H1 (cell line): Measurements from ENCODE around the gene SLC24A4. TPM values are rescaled to one million over a fixed set of nuclear protein-coding genes. Genes with fewer than 3 reads are reported as not detected.

Experiments used
- CTCF ChIA-PET: fragments of 300-600 bp; sonication (Branson Sonifier 250); formaldehyde crosslinking; loops from one replicate; lab custom pipeline; 2021; ENCODE audit not compliant: partially characterized antibody; lab: Charles Lee
- POLR2A ChIA-PET: fragments of 300-600 bp; sonication (Branson Sonifier 250); formaldehyde crosslinking; loops from one replicate; lab custom pipeline; 2021; ENCODE audit warnings: inconsistent platforms; ENCODE audit not compliant: partially characterized antibody; lab: Charles Lee
- DNase-seq, 2 experiments: peaks; one replicate each; pipeline versions ENCODE4 v3.0.0 to v3.0.0-alpha.2; 2010 to 2022; ENCODE audit warnings: low spot score in 2 of 2, low read depth in 1 of 2, mixed read lengths in 1 of 2
- FAIRE-seq: peaks from 2 replicates; lab custom pipeline; 2011; peaks lifted over from hg19 to GRCh38; lab: Jason Lieb, UNC
- H2AFZ ChIP-seq: 2 replicates; pipeline ENCODE4 v1.8.1; 2012; ENCODE audit warnings: low read length, inconsistent platforms
- H2AK5ac ChIP-seq: 2 replicates; pipeline ENCODE4 v1.6.1; 2013; ENCODE audit warnings: low read depth, low read length
- H2BK120ac ChIP-seq: replicated peaks from 2 replicates; pipeline ENCODE3; 2013; ENCODE audit warnings: low read depth, low read length, inconsistent platforms
- H2BK12ac ChIP-seq: 2 replicates; pipeline ENCODE4 v1.6.1; 2013; ENCODE audit warnings: low read depth, low read length
- H2BK15ac ChIP-seq: 2 replicates; pipeline ENCODE4 v1.6.1; 2013; ENCODE audit warnings: low read length
- H2BK20ac ChIP-seq: 2 replicates; pipeline ENCODE4 v1.6.1; 2013; ENCODE audit warnings: low read length
- H2BK5ac ChIP-seq: 2 replicates; pipeline ENCODE4 v1.6.1; 2013; ENCODE audit warnings: low read depth, low read length
- H3K14ac ChIP-seq: 2 replicates; pipeline ENCODE4 v1.6.1; 2013; ENCODE audit warnings: inconsistent platforms; ENCODE audit not compliant: insufficient read length
- H3K18ac ChIP-seq: 2 replicates; pipeline ENCODE4 v1.6.1; 2013; ENCODE audit warnings: low read length; ENCODE audit errors: extremely low read depth
- H3K23ac ChIP-seq: 2 replicates; pipeline ENCODE4 v1.6.1; 2013; ENCODE audit warnings: inconsistent platforms; ENCODE audit not compliant: insufficient read length
- H3K23me2 ChIP-seq: 2 replicates; pipeline ENCODE4 v1.6.1; 2013; ENCODE audit warnings: low read depth, low read length
- H3K27ac ChIP-seq: 2 replicates; pipeline ENCODE4 v1.6.1; 2011; ENCODE audit warnings: low read depth, low read length, inconsistent platforms
- H3K27me3 ChIP-seq, 4 experiments: replicated peaks in 1 of 4; 1 replicate in 1 of 4; 2 replicates in 3 of 4; pipeline versions ENCODE4 v1.6.1 to v1.8.1; 2011 to 2013; ENCODE audit warnings: low read length in 3 of 4, mild to moderate bottlenecking in 3 of 4, inconsistent platforms in 2 of 4, mixed read lengths in 2 of 4, moderate library complexity in 1 of 4; ENCODE audit not compliant: control insufficient read depth in 3 of 4, insufficient read depth in 3 of 4; ENCODE audit errors: extremely low read depth in 1 of 4
- H3K36me3 ChIP-seq, 4 experiments: 2 replicates each; pipeline versions ENCODE4 v1.6.1 to v1.8.1; 2011 to 2013; ENCODE audit warnings: mild to moderate bottlenecking in 4 of 4, low read length in 3 of 4, moderate library complexity in 2 of 4, control low read depth in 1 of 4, inconsistent platforms in 1 of 4; ENCODE audit not compliant: insufficient read depth in 4 of 4, control insufficient read depth in 2 of 4
- H3K4ac ChIP-seq: replicated peaks from 2 replicates; pipeline ENCODE3; 2013; ENCODE audit warnings: low read length, low read depth, mixed read lengths, inconsistent platforms; ENCODE audit not compliant: insufficient read length
- H3K4me1 ChIP-seq, 4 experiments: replicated peaks in 1 of 4; 1 replicate in 1 of 4; 2 replicates in 3 of 4; pipeline versions ENCODE4 v1.6.1 to v1.8.1; 2011 to 2013; ENCODE audit warnings: low read length in 3 of 4, inconsistent platforms in 2 of 4, mixed read lengths in 1 of 4; ENCODE audit not compliant: insufficient read depth in 4 of 4, control insufficient read depth in 3 of 4
- H3K4me2 ChIP-seq, 2 experiments: 2 replicates each; pipeline versions ENCODE4 v1.6.1 to v1.8.1; 2011 to 2013; ENCODE audit warnings: low read depth in 2 of 2, low read length in 2 of 2, control low read depth in 1 of 2, inconsistent platforms in 1 of 2, mild to moderate bottlenecking in 1 of 2; ENCODE audit not compliant: insufficient read depth in 1 of 2
- H3K4me3 ChIP-seq, 4 experiments: fragments of 200-600, 300-600 bp in 1 of 4; sonication (generic), shearing (Covaris generic), sonication (Bioruptor Twin) in 1 of 4; 2 replicates each; pipeline versions ENCODE4 v1.5.1 to v1.8.1; 2011 to 2016; ENCODE audit warnings: low read length in 4 of 4, low read depth in 3 of 4, control low read depth in 2 of 4, inconsistent platforms in 2 of 4, mild to moderate bottlenecking in 2 of 4, mixed read lengths in 1 of 4, moderate library complexity in 1 of 4; ENCODE audit not compliant: insufficient read depth in 2 of 4; ENCODE audit errors: extremely low read depth in 1 of 4
- H3K56ac ChIP-seq: replicated peaks from 2 replicates; pipeline ENCODE3; 2013; ENCODE audit warnings: low read depth, mild to moderate bottlenecking, mixed read lengths, low read length, inconsistent platforms; ENCODE audit not compliant: insufficient read length
- H3K79me1 ChIP-seq: 2 replicates; pipeline ENCODE4 v1.6.1; 2013; ENCODE audit warnings: low read depth, low read length, control low read depth
- H3K79me2 ChIP-seq, 2 experiments: 2 replicates each; pipeline versions ENCODE4 v1.6.1 to v1.8.1; 2012 to 2013; ENCODE audit warnings: low read length in 2 of 2, mild to moderate bottlenecking in 2 of 2, inconsistent platforms in 1 of 2; ENCODE audit not compliant: insufficient read depth in 2 of 2, control insufficient read depth in 1 of 2
- H3K9ac ChIP-seq, 4 experiments: replicated peaks in 1 of 4; 1 replicate in 1 of 4; 2 replicates in 3 of 4; pipeline versions ENCODE4 v1.6.1 to v1.8.1; 2011 to 2013; ENCODE audit warnings: low read depth in 3 of 4, low read length in 3 of 4, control low read depth in 2 of 4, mild to moderate bottlenecking in 2 of 4, moderate library complexity in 2 of 4, inconsistent platforms in 1 of 4; ENCODE audit errors: extremely low read depth in 1 of 4
- H3K9me3 ChIP-seq, 2 experiments: 2 replicates each; pipeline versions ENCODE4 v1.6.1 to v1.8.1; 2012 to 2013; ENCODE audit warnings: mild to moderate bottlenecking in 2 of 2, moderate library complexity in 2 of 2, control low read depth in 1 of 2, inconsistent platforms in 1 of 2, low read depth in 1 of 2, low read length in 1 of 2, mixed read lengths in 1 of 2; ENCODE audit not compliant: insufficient read depth in 2 of 2
- H4K20me1 ChIP-seq, 2 experiments: replicated peaks in 1 of 2; 2 replicates each; pipeline versions ENCODE3 to v1.8.1; 2011 to 2013; ENCODE audit warnings: inconsistent platforms in 2 of 2, low read length in 2 of 2, mild to moderate bottlenecking in 1 of 2; ENCODE audit not compliant: insufficient read depth in 2 of 2, control insufficient read depth in 1 of 2
- H4K5ac ChIP-seq: 2 replicates; pipeline ENCODE4 v1.6.1; 2013; ENCODE audit warnings: low read length, low read depth, mixed read lengths, inconsistent platforms; ENCODE audit not compliant: insufficient read length
- H4K8ac ChIP-seq: 2 replicates; pipeline ENCODE4 v1.8.0; 2013; ENCODE audit warnings: mild to moderate bottlenecking, moderate library complexity, low read length, inconsistent platforms; ENCODE audit not compliant: insufficient read depth; ENCODE audit errors: extremely low read depth
- H4K91ac ChIP-seq: replicated peaks from 2 replicates; pipeline ENCODE3; 2013; ENCODE audit warnings: low read length, mixed read lengths, inconsistent platforms; ENCODE audit not compliant: insufficient read length
- BCL11A ChIP-seq, 2 experiments: IDR thresholded peaks; one replicate each; pipeline ENCODE4 v1.6.1; 2011; ENCODE audit warnings: low read depth in 2 of 2, low read length in 2 of 2, mild to moderate bottlenecking in 2 of 2
- CREB1 ChIP-seq: IDR thresholded peaks from 2 replicates; pipeline ENCODE4 v1.6.1; 2012; ENCODE audit warnings: inconsistent platforms
- EP300 ChIP-seq, 2 experiments: IDR thresholded peaks; 1 replicate in 1 of 2; 2 replicates in 1 of 2; pipeline ENCODE4 v1.6.1; 2011 to 2012; ENCODE audit warnings: low read depth in 2 of 2, low read length in 2 of 2, mild to moderate bottlenecking in 2 of 2, borderline replicate concordance in 1 of 2, inconsistent platforms in 1 of 2, moderate library complexity in 1 of 2
- HDAC2 ChIP-seq, 2 experiments: fragments of 300-600 bp in 1 of 2; sonication (generic) in 1 of 2; IDR thresholded peaks; 2 replicates each; pipeline ENCODE4 v1.6.1; 2011 to 2012; ENCODE audit warnings: low read depth in 2 of 2, low read length in 2 of 2, mild to moderate bottlenecking in 2 of 2, moderate library complexity in 2 of 2, borderline replicate concordance in 1 of 2, inconsistent platforms in 1 of 2
- KDM5A ChIP-seq: fragments of 200-600 bp; IDR thresholded peaks from 2 replicates; pipeline ENCODE4 v1.7.1; 2012; ENCODE audit warnings: mild to moderate bottlenecking, low read length, inconsistent platforms, mixed read lengths
- MAFK ChIP-seq: IDR thresholded peaks from 2 replicates; pipeline ENCODE4 v1.6.1; 2012; ENCODE audit warnings: low read depth, mild to moderate bottlenecking, improper control_type of control experiment, low read length
- POLR2A ChIP-seq, 2 experiments: IDR thresholded peaks; 1 replicate in 1 of 2; 2 replicates in 1 of 2; pipeline ENCODE4 v1.6.1; 2011; ENCODE audit warnings: low read depth in 2 of 2, low read length in 2 of 2, mild to moderate bottlenecking in 2 of 2; ENCODE audit errors: control extremely low read depth in 1 of 2
- TAF7 ChIP-seq: optimal IDR thresholded peaks from 2 replicates; pipeline ENCODE3; 2011; ENCODE audit warnings: low read depth, mild to moderate bottlenecking, inconsistent platforms, low read length, moderate library complexity, borderline replicate concordance
- TBP ChIP-seq: IDR thresholded peaks from 2 replicates; pipeline ENCODE4 v1.6.1; 2011; ENCODE audit warnings: low read depth, low read length, improper control_type of control experiment
- YY1 ChIP-seq: IDR thresholded peaks from 2 replicates; pipeline ENCODE4 v1.6.1; 2011; ENCODE audit warnings: low read depth, mild to moderate bottlenecking, low read length
- WGBS, 2 experiments: shearing (Covaris generic) in 1 of 2; methylation state at CpG; one replicate each; pipeline versions ENCODE4 v1.1.6 to v1.1.7; 2013 to 2015; ENCODE audit warnings: low lambda C conversion rate in 2 of 2, mixed read lengths in 2 of 2, inconsistent platforms in 1 of 2, low coverage in 1 of 2, missing lambda C conversion rate in 1 of 2; ENCODE audit not compliant: insufficient replicate concordance in 2 of 2, insufficient coverage in 1 of 2, insufficient read length in 1 of 2; ENCODE audit errors: extremely low coverage in 1 of 2, missing lambda C conversion rate in 1 of 2; 5-methylcytosine and 5-hydroxymethylcytosine counted together
- polyA plus RNA-seq, 7 experiments: library from polyadenylated mRNA; depleted of rRNA in 3 of 7; stranded (reverse) in 5 of 7; unstranded in 2 of 7; fragments of >200 nt in 5 of 7; fragments of 200-250 nt in 2 of 7; gene quantifications; 1 replicate in 5 of 7; 2 replicates in 1 of 7; 4 replicates in 1 of 7; pipeline versions ENCODE4 v1.2.1 to v1.2.3, GENCODE V29; 2011 to 2013; ENCODE audit warnings: missing spikeins in 2 of 7, mixed read lengths in 2 of 7
- total RNA-seq: library from RNA; stranded (reverse); fragmentation: NEBNext Ultra II Directional; extraction: Animal tissue kit (Norgen Biotek cat#: 25700); gene quantifications from 2 replicates; pipeline ENCODE4 v1.2.1, GENCODE V29; 2021
- TF ChIP-seq, protein P1 (sequence below): IDR thresholded peaks from 2 replicates; pipeline ENCODE4 v1.6.1; 2012; ENCODE audit warnings: low read length, inconsistent platforms
- TF ChIP-seq, protein P2 (sequence below): IDR thresholded peaks from 2 replicates; pipeline ENCODE4 v1.6.1; 2011; ENCODE audit warnings: low read length, improper control_type of control experiment

SLC24A4 gene
- total and polyA plus RNA-seq, 2 of the 8 experiments (the other 6 are each of a cell fraction or from before 2014, with no cell fraction given): 0.27 to 0.89 TPM

DNA sequence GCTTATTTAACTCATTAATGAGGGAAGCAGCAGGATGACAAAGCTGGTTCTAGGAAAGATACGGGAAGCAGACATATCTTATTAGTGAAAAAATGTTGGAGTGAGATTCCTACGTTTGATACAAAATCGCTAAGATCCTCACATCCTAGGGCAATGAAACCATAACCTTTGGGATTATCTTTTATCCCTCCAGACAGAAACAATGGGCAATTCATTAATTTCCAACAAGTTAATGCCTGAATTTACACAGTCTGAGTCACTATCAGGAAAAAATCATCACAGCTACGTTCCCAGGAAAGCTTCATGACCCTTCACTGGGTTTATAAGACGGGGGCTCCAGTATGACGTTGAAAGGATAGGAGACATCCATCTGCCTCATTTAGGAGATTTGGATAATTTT is 45.0 kb downstream of the SLC24A4 start:
- no peak overlapping the region for H2AFZ ChIP-seq
- no peaks in the 10 kb centered on the region for H3K79me1 ChIP-seq
- POLR2A ChIA-PET: no interaction called here
- 94% methylated on average over 6 of the region's 6 CpGs; no CpG with 5 or more reads in 1 of the 2 experiments for WGBS, 2 experiments
- H3K36me3 ChIP-seq: no peaks in the 10 kb centered on the region
- CTCF ChIA-PET: interaction anchor here (0.6 to 3.6 kb wide), 4 partner anchors 12 to 61 kb away, joined by 3 to 22 read pairs (median 4); no protein-coding TSS in a partner anchor
- H3K18ac ChIP-seq: no peak overlapping the region
- no peak overlapping the region for H4K8ac ChIP-seq
- no peak overlapping the region for H4K5ac ChIP-seq
- no peak overlapping the region for H2BK120ac ChIP-seq
- H3K4ac ChIP-seq: no peak overlapping the region
- H3K56ac ChIP-seq: no peak overlapping the region
- H3K9ac ChIP-seq: no peak overlapping the region
- no peak overlapping the region for H3K14ac ChIP-seq
- H4K20me1 ChIP-seq: no peaks in the 10 kb centered on the region
- no peak overlapping the region for H3K27ac ChIP-seq
- no peaks in the 10 kb centered on the region for H3K4me1 ChIP-seq
- H3K4me2 ChIP-seq: no peak overlapping the region
- H2AK5ac ChIP-seq: no peak overlapping the region
- no peak overlapping the region for H2BK15ac ChIP-seq
- no peak overlapping the region for H3K23ac ChIP-seq
- no peaks in the 10 kb centered on the region for H3K27me3 ChIP-seq
- H4K91ac ChIP-seq: no peak overlapping the region
- FAIRE-seq (no peak), DNase-seq (no peak)
- no peaks in the 10 kb centered on the region for H3K9me3 ChIP-seq
- no peak overlapping the region for H2BK20ac ChIP-seq
- no peaks in the 10 kb centered on the region for H3K79me2 ChIP-seq
- H2BK5ac ChIP-seq: no peak overlapping the region
- H3K23me2 ChIP-seq: no peaks in the 10 kb centered on the region
- no peak overlapping the region for H3K4me3 ChIP-seq
- H2BK12ac ChIP-seq: no peak overlapping the region
- TF ChIP-seq HDAC2 (IDR thresholded peaks at IDR 0.05; ENCODE audit: borderline replicate concordance in 1 of 2, low read depth in 2 of 2, low read length in 2 of 2) (no peak), BCL11A (IDR thresholded peaks at IDR 0.05; ENCODE audit: low read depth in 2 of 2, low read length in 2 of 2) (no peak), MAFK (no peak), YY1 (no peak), KDM5A (no peak), TBP (no peak), POLR2A (IDR thresholded peaks at IDR 0.05; ENCODE audit: control extremely low read depth in 1 of 2, low read depth in 2 of 2, low read length in 2 of 2) (no peak), CREB1 (no peak), TAF7 (no peak), EP300 (IDR thresholded peaks at IDR 0.05; ENCODE audit: borderline replicate concordance in 1 of 2, low read depth in 2 of 2, low read length in 2 of 2) (no peak)
- TF ChIP-seq, protein P1, sequence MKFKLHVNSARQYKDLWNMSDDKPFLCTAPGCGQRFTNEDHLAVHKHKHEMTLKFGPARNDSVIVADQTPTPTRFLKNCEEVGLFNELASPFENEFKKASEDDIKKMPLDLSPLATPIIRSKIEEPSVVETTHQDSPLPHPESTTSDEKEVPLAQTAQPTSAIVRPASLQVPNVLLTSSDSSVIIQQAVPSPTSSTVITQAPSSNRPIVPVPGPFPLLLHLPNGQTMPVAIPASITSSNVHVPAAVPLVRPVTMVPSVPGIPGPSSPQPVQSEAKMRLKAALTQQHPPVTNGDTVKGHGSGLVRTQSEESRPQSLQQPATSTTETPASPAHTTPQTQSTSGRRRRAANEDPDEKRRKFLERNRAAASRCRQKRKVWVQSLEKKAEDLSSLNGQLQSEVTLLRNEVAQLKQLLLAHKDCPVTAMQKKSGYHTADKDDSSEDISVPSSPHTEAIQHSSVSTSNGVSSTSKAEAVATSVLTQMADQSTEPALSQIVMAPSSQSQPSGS: no peak
- TF ChIP-seq, protein P2, sequence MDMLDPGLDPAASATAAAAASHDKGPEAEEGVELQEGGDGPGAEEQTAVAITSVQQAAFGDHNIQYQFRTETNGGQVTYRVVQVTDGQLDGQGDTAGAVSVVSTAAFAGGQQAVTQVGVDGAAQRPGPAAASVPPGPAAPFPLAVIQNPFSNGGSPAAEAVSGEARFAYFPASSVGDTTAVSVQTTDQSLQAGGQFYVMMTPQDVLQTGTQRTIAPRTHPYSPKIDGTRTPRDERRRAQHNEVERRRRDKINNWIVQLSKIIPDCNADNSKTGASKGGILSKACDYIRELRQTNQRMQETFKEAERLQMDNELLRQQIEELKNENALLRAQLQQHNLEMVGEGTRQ: no peak
